Measurements from ENCODE around the gene MYO9B.
"Not testable (repeated sequence)": the region's sequence is repeated elsewhere in the genome, so short reads cannot be mapped to it uniquely, and the experiment has no call there.

MYO9B gene

DNA sequence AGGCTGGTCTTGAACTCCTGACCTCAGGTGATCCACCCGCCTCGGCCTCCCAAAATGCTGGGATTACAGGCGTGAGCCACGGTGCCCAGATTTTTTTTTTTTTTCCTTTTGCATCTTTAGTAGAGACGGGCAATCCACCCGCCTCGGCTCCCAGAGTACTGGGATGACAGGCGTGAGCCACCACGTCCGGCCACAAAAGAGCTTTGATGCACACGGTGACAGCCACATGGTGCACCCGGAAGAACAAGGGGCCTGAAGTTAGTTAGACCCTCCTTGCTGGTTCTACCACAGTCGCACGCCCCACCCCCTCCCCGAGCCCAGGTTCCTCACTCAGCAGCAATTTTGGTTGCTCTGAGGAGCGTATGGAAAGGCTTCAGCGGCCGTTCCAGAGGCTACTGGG, 85.3 kb downstream of the MYO9B start:
- Histone ChIP-seq H3K18ac (ENCODE audit: low read length) (no peak overlapping the region), H3K36me3 (ENCODE audit: control insufficient read depth in 1 of 2, insufficient read depth in 2 of 2, low read length in 2 of 2) (peaks cover 62 to 71% of the 10 kb centered on the region in 2 experiments), H3K14ac (ENCODE audit: low read length) (no peak overlapping the region), H2BK12ac (ENCODE audit: low read length) (no peak overlapping the region), H3K23ac (ENCODE audit: low read length) (no peak overlapping the region), H3K4me1 (ENCODE audit: control insufficient read depth in 1 of 2, insufficient read depth in 2 of 2, low read length in 2 of 2) (peaks cover 6 to 12% of the 10 kb centered on the region in 2 experiments), H2AK5ac (ENCODE audit: low read length) (no peak overlapping the region), H3K79me2 (ENCODE audit: control insufficient read depth, insufficient read depth, low read length, poor library complexity) (peaks cover 1% of the 10 kb centered on the region), H4K91ac (ENCODE audit: low read depth, low read length) (no peak overlapping the region), H3K27me3 (ENCODE audit: insufficient read depth, low read length) (no peaks in the 10 kb centered on the region), H2AFZ (ENCODE audit: insufficient read depth, low read length, poor library complexity) (no peak overlapping the region), H3K4ac (ENCODE audit: low read depth, low read length) (no peak overlapping the region), H2BK120ac (ENCODE audit: insufficient read depth, low read length, poor library complexity) (no peak overlapping the region), H3K79me1 (ENCODE audit: low read length) (peaks cover 5% of the 10 kb centered on the region), H3K4me3 (ENCODE audit: low read depth, low read length) (no peak overlapping the region), H3K9me3 (ENCODE audit: insufficient read depth, low read depth, low read length) (peaks cover 1% of the 10 kb centered on the region), H2BK5ac (ENCODE audit: low read depth, low read length, poor library complexity) (no peak overlapping the region), H3K4me2 (ENCODE audit: low read length) (no peak overlapping the region), H3K27ac (ENCODE audit: low read depth, low read length) (no peak overlapping the region), H4K8ac (ENCODE audit: low read depth, low read length) (no peak overlapping the region), H4K12ac (ENCODE audit: low read depth, low read length) (no peak overlapping the region), H3K9ac (ENCODE audit: low read length) (no peak overlapping the region)
- WGBS (ENCODE audit: extremely low coverage, insufficient coverage, insufficient read length) = no CpG with 5 or more reads among the region's 18 CpGs
- DNase-seq = no peak

DNA sequence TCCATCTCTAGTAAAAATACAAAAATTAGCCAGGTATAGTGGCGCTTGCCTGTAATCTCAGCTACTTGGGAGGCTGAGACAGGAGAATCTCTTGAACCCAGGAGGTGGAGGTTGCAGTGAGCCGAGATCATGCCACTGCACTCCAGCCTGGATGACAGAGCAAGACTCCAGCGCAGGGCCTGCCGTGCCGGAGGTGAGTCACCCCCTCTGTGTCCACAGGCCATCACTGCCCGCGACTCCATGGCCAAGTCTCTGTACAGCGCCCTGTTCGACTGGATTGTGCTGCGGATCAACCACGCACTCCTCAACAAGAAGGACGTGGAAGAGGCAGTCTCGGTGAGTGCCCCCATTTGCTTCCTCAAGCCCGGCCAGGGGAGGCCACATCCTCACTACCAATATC, 86.6 kb downstream of the MYO9B start:
- not testable (repeated sequence) for H2BK5ac ChIP-seq (ENCODE audit: low read depth, low read length, poor library complexity); H2AFZ ChIP-seq (ENCODE audit: insufficient read depth, low read length, poor library complexity); H4K91ac ChIP-seq (ENCODE audit: low read depth, low read length); H4K12ac ChIP-seq (ENCODE audit: low read depth, low read length); H3K9ac ChIP-seq (ENCODE audit: low read length); H3K27me3 ChIP-seq (ENCODE audit: insufficient read depth, low read length); H3K4me1 ChIP-seq (ENCODE audit: control insufficient read depth in 1 of 2, insufficient read depth in 2 of 2, low read length in 2 of 2); H3K79me2 ChIP-seq (ENCODE audit: control insufficient read depth, insufficient read depth, low read length, poor library complexity); H3K4ac ChIP-seq (ENCODE audit: low read depth, low read length); H2BK120ac ChIP-seq (ENCODE audit: insufficient read depth, low read length, poor library complexity); H3K18ac ChIP-seq (ENCODE audit: low read length); H3K4me2 ChIP-seq (ENCODE audit: low read length); H2AK5ac ChIP-seq (ENCODE audit: low read length); H3K23ac ChIP-seq (ENCODE audit: low read length); H4K8ac ChIP-seq (ENCODE audit: low read depth, low read length); H3K27ac ChIP-seq (ENCODE audit: low read depth, low read length); H3K4me3 ChIP-seq (ENCODE audit: low read depth, low read length); H2BK12ac ChIP-seq (ENCODE audit: low read length); H3K79me1 ChIP-seq (ENCODE audit: low read length); H3K9me3 ChIP-seq (ENCODE audit: insufficient read depth, low read depth, low read length); H3K14ac ChIP-seq (ENCODE audit: low read length)
- peak in 1 of 2 donors; percentile 31 for DNase-seq
- no CpG with 5 or more reads among the region's 14 CpGs for WGBS (ENCODE audit: extremely low coverage, insufficient coverage, insufficient read length)
- peaks cover 56 to 66% of the 10 kb centered on the region in 2 experiments for H3K36me3 ChIP-seq (ENCODE audit: control insufficient read depth in 1 of 2, insufficient read depth in 2 of 2, low read length in 2 of 2)

DNA sequence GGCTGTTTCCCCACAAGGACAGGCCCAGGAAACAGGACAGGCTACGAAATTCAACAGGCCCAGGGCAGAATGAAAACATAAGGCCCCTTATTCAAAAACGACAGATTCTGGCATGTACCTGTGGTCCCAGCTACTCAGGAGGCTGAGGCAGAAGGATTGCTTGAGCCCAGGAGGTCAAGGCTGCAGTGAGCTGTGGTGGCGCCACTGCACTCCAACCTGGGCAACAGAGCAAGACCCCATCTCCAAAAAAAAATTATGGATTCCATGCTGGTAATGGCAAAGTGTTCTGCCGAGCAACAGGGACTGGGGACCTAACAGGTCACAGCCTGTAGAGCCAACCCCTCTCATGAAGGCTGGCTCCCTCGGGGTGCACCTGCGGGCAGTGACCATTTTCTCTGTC, 87.0 kb downstream of the MYO9B start:
- peaks cover 56 to 66% of the 10 kb centered on the region in 2 experiments for H3K36me3 ChIP-seq (ENCODE audit: control insufficient read depth in 1 of 2, insufficient read depth in 2 of 2, low read length in 2 of 2)
- H4K12ac ChIP-seq (ENCODE audit: low read depth, low read length) = no peak overlapping the region
- no peak overlapping the region for H3K9ac ChIP-seq (ENCODE audit: low read length)
- no peak overlapping the region for H3K14ac ChIP-seq (ENCODE audit: low read length)
- no peaks in the 10 kb centered on the region for H3K79me2 ChIP-seq (ENCODE audit: control insufficient read depth, insufficient read depth, low read length, poor library complexity)
- DNase-seq = no peak
- no peak overlapping the region for H3K27ac ChIP-seq (ENCODE audit: low read depth, low read length)
- H2BK120ac ChIP-seq (ENCODE audit: insufficient read depth, low read length, poor library complexity) = no peak overlapping the region
- H2BK12ac ChIP-seq (ENCODE audit: low read length) = no peak overlapping the region
- no peak overlapping the region for H2BK5ac ChIP-seq (ENCODE audit: low read depth, low read length, poor library complexity)
- peaks cover 1% of the 10 kb centered on the region for H3K9me3 ChIP-seq (ENCODE audit: insufficient read depth, low read depth, low read length)
- H3K4ac ChIP-seq (ENCODE audit: low read depth, low read length) = no peak overlapping the region
- H4K91ac ChIP-seq (ENCODE audit: low read depth, low read length) = no peak overlapping the region
- no peak overlapping the region for H3K4me3 ChIP-seq (ENCODE audit: low read depth, low read length)
- H2AK5ac ChIP-seq (ENCODE audit: low read length) = no peak overlapping the region
- H3K79me1 ChIP-seq (ENCODE audit: low read length) = no peaks in the 10 kb centered on the region
- H3K4me2 ChIP-seq (ENCODE audit: low read length) = no peak overlapping the region
- H2AFZ ChIP-seq (ENCODE audit: insufficient read depth, low read length, poor library complexity) = no peak overlapping the region
- no peaks in the 10 kb centered on the region for H3K27me3 ChIP-seq (ENCODE audit: insufficient read depth, low read length)
- no peak overlapping the region for H4K8ac ChIP-seq (ENCODE audit: low read depth, low read length)
- H3K23ac ChIP-seq (ENCODE audit: low read length) = no peak overlapping the region
- H3K18ac ChIP-seq (ENCODE audit: low read length) = no peak overlapping the region
- no peaks in the 10 kb centered on the region for H3K4me1 ChIP-seq (ENCODE audit: control insufficient read depth in 1 of 2, insufficient read depth in 2 of 2, low read length in 2 of 2)
- no CpG with 5 or more reads among the region's 6 CpGs for WGBS (ENCODE audit: extremely low coverage, insufficient coverage, insufficient read length)

DNA sequence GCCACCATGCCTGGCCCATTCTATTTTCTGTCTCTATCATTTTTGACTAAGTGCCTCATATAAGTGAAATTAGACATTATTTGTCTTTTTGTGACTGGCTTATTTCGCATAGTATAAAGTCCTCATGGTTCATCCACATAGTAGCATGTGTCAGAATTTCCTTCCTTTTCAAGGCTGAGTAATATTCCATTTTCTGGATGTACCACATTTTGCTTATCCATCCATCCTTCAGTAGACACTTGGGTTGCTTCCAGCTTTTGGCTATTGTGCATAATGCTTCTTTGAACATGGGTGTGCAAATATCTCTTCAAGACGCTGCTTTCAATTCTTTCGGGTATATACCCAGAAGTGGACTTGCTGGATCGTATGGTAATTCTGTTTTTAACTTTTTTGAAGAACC, 88.1 kb downstream of the MYO9B start:
- no peak overlapping the region for H3K4me2 ChIP-seq (ENCODE audit: low read length)
- no peaks in the 10 kb centered on the region for H3K79me2 ChIP-seq (ENCODE audit: control insufficient read depth, insufficient read depth, low read length, poor library complexity)
- no peak for DNase-seq
- no peak overlapping the region for H2BK120ac ChIP-seq (ENCODE audit: insufficient read depth, low read length, poor library complexity)
- peaks cover 60 to 68% of the 10 kb centered on the region in 2 experiments for H3K36me3 ChIP-seq (ENCODE audit: control insufficient read depth in 1 of 2, insufficient read depth in 2 of 2, low read length in 2 of 2)
- H4K8ac ChIP-seq (ENCODE audit: low read depth, low read length) = no peak overlapping the region
- H3K4me3 ChIP-seq (ENCODE audit: low read depth, low read length) = no peak overlapping the region
- H4K91ac ChIP-seq (ENCODE audit: low read depth, low read length) = no peak overlapping the region
- no peak overlapping the region for H4K12ac ChIP-seq (ENCODE audit: low read depth, low read length)
- no peak overlapping the region for H2AK5ac ChIP-seq (ENCODE audit: low read length)
- H3K4me1 ChIP-seq (ENCODE audit: control insufficient read depth in 1 of 2, insufficient read depth in 2 of 2, low read length in 2 of 2) = no peaks in the 10 kb centered on the region
- H3K18ac ChIP-seq (ENCODE audit: low read length) = no peak overlapping the region
- no peaks in the 10 kb centered on the region for H3K79me1 ChIP-seq (ENCODE audit: low read length)
- no peak overlapping the region for H3K27ac ChIP-seq (ENCODE audit: low read depth, low read length)
- H3K4ac ChIP-seq (ENCODE audit: low read depth, low read length) = no peak overlapping the region
- no CpG with 5 or more reads among the region's 4 CpGs for WGBS (ENCODE audit: extremely low coverage, insufficient coverage, insufficient read length)
- H3K9ac ChIP-seq (ENCODE audit: low read length) = no peak overlapping the region
- no peak overlapping the region for H3K14ac ChIP-seq (ENCODE audit: low read length)
- no peak overlapping the region for H2BK5ac ChIP-seq (ENCODE audit: low read depth, low read length, poor library complexity)
- H2BK12ac ChIP-seq (ENCODE audit: low read length) = no peak overlapping the region
- H2AFZ ChIP-seq (ENCODE audit: insufficient read depth, low read length, poor library complexity) = no peak overlapping the region
- no peaks in the 10 kb centered on the region for H3K27me3 ChIP-seq (ENCODE audit: insufficient read depth, low read length)
- peaks cover 1% of the 10 kb centered on the region for H3K9me3 ChIP-seq (ENCODE audit: insufficient read depth, low read depth, low read length)
- H3K23ac ChIP-seq (ENCODE audit: low read length) = no peak overlapping the region

Data from trophoblast cell (in vitro differentiated cells and primary cell).